Brain microvascular endothelial cell (primary cell): ENCODE data around the gene EYA2.

Experiments used
- DNase-seq: peaks from one replicate; pipeline ENCODE4 v3.0.0-alpha.2; 2020
- H3K27ac ChIP-seq: fragments of 250-450 bp; sonication (Bioruptor Pico); 2 replicates; pipeline ENCODE4 v1.5.1; 2020; ENCODE audit warnings: mild to moderate bottlenecking, moderate library complexity
- H3K27me3 ChIP-seq: fragments of 250-450 bp; sonication (Bioruptor Pico); replicated peaks from 2 replicates; pipeline ENCODE4 v1.5.1; 2020; ENCODE audit warnings: mild to moderate bottlenecking
- H3K36me3 ChIP-seq: fragments of 250-450 bp; sonication (Bioruptor Pico); replicated peaks from 2 replicates; pipeline ENCODE4 v1.5.1; 2020; ENCODE audit warnings: mild to moderate bottlenecking
- H3K4me3 ChIP-seq: 2 replicates; pipeline ENCODE4 v1.5.1; 2011; ENCODE audit warnings: low read depth, mild to moderate bottlenecking, control low read depth, low read length, moderate library complexity
- CTCF ChIP-seq: IDR thresholded peaks from 2 replicates; pipeline ENCODE4 v1.5.1; 2011; ENCODE audit warnings: low read depth, mild to moderate bottlenecking, moderate library complexity, low read length, control low read depth, inconsistent platforms; ENCODE audit errors: missing control alignments
- in situ Hi-C: cut with HindIII; loops from 2 replicates; pipeline ENCODE4 v1.10.0; 2017; ENCODE audit warnings: low sequenced_read_pairs, low pct_ligation_motif_present

Gene EYA2

GRCh38 chr20:46994341-46994740 is 99.7 kb downstream of the EYA2 start:
- Histone ChIP-seq H3K27me3 (peaks cover 6% of the 10 kb centered on the region), H3K27ac (no peak overlapping the region), H3K36me3 (no peaks in the 10 kb centered on the region), H3K4me3 (no peak overlapping the region)
- in situ Hi-C loops, result no loop called here
- TF ChIP-seq CTCF, result no peak
- no peak for DNase-seq

GRCh38 chr20:46995561-46996142 is 101.0 kb downstream of the EYA2 start:
- H3K27ac ChIP-seq, result no peak overlapping the region

GRCh38 chr20:46997187-46997586 is 102.5 kb downstream of the EYA2 start:
- TF ChIP-seq CTCF, result no peak
- Histone ChIP-seq H3K27ac (no peak overlapping the region), H3K36me3 (no peaks in the 10 kb centered on the region), H3K27me3 (no peaks in the 10 kb centered on the region), H3K4me3 (no peak overlapping the region)
- DNase-seq, result no peak
- in situ Hi-C loops, result no loop called here

More at GRCh38 chr20:46995561-46996142, 101.0 kb downstream of the EYA2 start:
- Histone ChIP-seq H3K4me3 (no peak overlapping the region), H3K27me3 (peaks cover 2% of the 10 kb centered on the region), H3K36me3 (no peaks in the 10 kb centered on the region)
- DNase-seq, result no peak
- TF ChIP-seq CTCF, result no peak
- in situ Hi-C loops, result no loop called here

- in situ Hi-C loops, result no loop called here
- H3K36me3 ChIP-seq, result no peaks in the 10 kb centered on the region
- H3K27ac ChIP-seq, result no peak overlapping the region
- no peak for DNase-seq
- no peak for TF ChIP-seq CTCF
- H3K27me3 ChIP-seq, result no peaks in the 10 kb centered on the region
- no peak overlapping the region for H3K4me3 ChIP-seq
Measured at GRCh38 chr20:46998477-46999240, 104.0 kb downstream of the EYA2 start.

GRCh38 chr20:46999801-47000465 is 105.3 kb downstream of the EYA2 start:
- Histone ChIP-seq H3K27ac (no peak overlapping the region), H3K27me3 (no peaks in the 10 kb centered on the region), H3K36me3 (no peaks in the 10 kb centered on the region), H3K4me3 (no peak overlapping the region)
- no peak for TF ChIP-seq CTCF
- no peak for DNase-seq
- in situ Hi-C loops, result no loop called here
